Suprapubic skin (tissue), 4 donors: ENCODE results near the gene LGALS9.

Experiments used
- POLR2A ChIP-seq, 2 donors: fragments of 450-650 bp; IDR thresholded peaks; one replicate each; pipeline ENCODE4 v1.6.1; 2017; ENCODE audit warnings: antibody characterized with exemption in 2 of 2, mild to moderate bottlenecking in 2 of 2, moderate library complexity in 2 of 2
- POLR2AphosphoS5 ChIP-seq, 3 donors: sonication (generic); formaldehyde crosslinking; IDR thresholded peaks; one replicate each; pipeline ENCODE4 v1.6.1; 2017; ENCODE audit warnings: antibody characterized with exemption in 3 of 3
- TF ChIP-seq, protein P1 (sequence below), 2 donors: fragments of 200-600 bp in 1 of 2; fragments of 450-650 bp in 1 of 2; sonication (generic) in 1 of 2; IDR thresholded peaks; one replicate each; pipeline ENCODE4 v1.5.1; 2016 to 2019; ENCODE audit warnings: antibody characterized with exemption in 2 of 2, mild to moderate bottlenecking in 1 of 2, moderate library complexity in 1 of 2

DNA sequence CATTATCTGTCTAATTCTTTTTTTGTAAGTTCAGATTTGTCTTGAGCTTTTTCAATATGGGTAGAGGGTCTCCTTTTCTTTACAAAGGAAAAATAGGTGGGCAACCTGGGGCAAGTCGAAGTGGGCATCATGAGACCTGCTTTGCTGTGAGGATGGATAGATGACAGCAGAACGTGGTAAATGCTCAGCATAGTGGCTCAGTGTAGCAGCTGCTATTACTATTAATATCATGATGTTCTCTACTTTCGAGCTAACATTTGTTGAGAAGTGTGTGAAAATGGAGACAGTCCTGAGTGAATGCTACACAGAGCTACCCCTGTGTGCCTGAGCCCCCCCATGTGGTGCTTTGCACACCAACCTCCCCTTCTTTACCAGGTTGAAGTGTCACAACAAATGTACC lies 39.0 kb upstream of the LGALS9 start:
- TF ChIP-seq, protein P1, sequence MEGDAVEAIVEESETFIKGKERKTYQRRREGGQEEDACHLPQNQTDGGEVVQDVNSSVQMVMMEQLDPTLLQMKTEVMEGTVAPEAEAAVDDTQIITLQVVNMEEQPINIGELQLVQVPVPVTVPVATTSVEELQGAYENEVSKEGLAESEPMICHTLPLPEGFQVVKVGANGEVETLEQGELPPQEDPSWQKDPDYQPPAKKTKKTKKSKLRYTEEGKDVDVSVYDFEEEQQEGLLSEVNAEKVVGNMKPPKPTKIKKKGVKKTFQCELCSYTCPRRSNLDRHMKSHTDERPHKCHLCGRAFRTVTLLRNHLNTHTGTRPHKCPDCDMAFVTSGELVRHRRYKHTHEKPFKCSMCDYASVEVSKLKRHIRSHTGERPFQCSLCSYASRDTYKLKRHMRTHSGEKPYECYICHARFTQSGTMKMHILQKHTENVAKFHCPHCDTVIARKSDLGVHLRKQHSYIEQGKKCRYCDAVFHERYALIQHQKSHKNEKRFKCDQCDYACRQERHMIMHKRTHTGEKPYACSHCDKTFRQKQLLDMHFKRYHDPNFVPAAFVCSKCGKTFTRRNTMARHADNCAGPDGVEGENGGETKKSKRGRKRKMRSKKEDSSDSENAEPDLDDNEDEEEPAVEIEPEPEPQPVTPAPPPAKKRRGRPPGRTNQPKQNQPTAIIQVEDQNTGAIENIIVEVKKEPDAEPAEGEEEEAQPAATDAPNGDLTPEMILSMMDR (IDR thresholded peaks at IDR 0.05) = no peak
- no peak for TF ChIP-seq POLR2A (IDR thresholded peaks at IDR 0.05)
- no peak for TF ChIP-seq POLR2AphosphoS5 (IDR thresholded peaks at IDR 0.05)
